HG02885 (cell line): ENCODE measurements around the gene IRF7.

Experiments used
- ATAC-seq: cut with Tn5 transposase; IDR thresholded peaks from one replicate; pipeline ENCODE4 v1.9.1; 2021; ENCODE audit warnings: mild to moderate bottlenecking; ENCODE audit not compliant: unreplicated experiment, poor library complexity

IRF7 gene

DNA sequence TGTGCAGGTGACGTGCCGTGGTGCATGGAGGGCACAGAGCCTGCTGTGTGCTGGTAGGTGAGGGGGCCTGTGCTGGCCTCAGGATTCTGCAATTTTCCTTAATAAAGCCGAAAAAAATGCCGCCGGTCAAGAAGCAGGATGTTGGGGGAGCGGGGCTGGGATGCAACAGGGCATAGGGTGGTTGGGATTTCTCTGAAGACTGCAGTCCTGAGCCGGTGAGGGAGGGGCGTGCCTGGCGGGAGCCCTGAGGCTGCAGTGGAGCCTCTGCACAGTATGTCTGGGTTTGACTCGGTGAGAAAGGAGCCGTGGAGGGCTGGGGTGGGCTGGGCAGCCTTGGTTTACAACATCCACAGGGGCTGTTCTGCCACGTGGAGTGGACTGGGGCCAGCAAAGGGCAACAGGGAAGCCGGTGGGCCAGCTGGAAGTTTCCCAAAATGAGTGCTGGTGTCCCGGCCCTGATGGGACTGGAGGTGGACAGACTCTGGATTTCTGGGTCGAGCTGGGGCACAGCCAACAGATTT is 7.7 kb upstream of the IRF7 start:
- ATAC-seq, result no peak

- no peak for ATAC-seq
These were observed 6.1 kb upstream of the IRF7 start for GRCh38 chr11:621838-622237.

DNA sequence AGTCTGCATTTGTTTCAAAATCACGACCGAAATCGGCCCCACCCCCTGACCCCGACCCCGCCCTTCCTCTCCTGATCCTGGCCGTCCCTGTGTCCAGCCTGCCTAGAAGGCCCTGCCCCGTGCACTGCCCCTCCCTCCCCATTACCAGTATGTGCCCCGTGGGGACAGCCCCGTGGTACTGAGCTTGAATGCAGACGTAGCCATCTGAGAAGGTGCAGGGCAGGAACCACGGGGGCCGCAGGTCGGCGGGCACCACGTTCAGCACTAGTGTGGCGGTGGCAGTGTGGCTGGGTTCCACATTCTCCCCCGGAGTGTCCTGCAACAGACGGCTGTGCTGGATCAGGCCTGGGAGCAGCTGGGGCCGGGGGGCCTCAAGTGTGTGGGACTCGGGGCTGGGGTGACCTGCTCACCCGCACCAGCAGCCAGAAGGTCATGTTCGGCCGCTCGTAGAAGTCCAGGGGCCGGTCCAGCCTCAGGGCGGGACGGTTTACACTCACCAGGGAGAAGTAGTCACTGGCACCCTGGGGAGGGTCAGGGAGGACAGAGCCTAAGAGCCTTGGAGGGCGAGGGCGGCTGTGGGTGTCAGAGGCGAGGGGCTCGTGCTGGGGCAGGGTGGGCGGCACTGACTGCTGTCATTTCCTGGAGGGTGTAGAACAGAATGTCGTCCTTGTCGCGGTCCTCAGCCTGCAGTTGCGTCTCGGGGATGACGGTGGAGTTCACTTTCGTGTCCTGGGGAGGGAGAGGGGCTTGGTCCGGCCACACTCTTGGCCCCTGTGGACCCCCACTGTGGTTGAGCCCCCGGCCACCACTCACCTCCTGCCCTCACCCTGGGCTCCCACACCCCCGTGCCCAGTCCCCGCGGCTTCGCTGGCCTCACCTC is 5.4 kb upstream of the IRF7 start:
- no peak for ATAC-seq

- no peak for ATAC-seq
These were observed 4.5 kb upstream of the IRF7 start for GRCh38 chr11:620201-620600.

DNA sequence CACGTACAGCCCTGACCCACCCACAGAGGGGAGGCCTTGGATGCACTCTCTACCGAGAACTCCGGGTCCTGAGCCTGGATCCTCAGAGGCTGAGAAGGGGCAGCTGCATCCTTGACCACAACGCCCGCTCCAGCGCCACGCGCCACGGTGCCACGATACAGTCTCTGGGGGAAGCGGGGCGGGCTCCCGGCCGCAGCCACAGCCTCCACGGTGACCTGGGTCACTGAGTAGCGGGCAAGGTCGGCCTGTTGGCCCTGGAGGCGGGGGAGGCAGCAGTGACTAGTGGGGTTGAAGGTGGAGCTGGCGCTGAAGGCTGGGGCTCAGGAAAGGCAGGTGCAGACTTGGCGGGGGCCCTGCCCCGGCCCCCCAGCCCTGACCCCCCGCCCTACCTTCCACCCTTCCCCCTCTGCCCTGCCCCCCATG is 3.9 kb upstream of the IRF7 start:
- ATAC-seq, result no peak

GRCh38 chr11:618856-619627 is 3.3 kb upstream of the IRF7 start:
- no peak for ATAC-seq

- no peak for ATAC-seq
These were observed 2.3 kb upstream of the IRF7 start for GRCh38 chr11:617912-618682.

GRCh38 chr11:617199-617911 is 1.6 kb upstream of the IRF7 start:
- no peak for ATAC-seq

DNA sequence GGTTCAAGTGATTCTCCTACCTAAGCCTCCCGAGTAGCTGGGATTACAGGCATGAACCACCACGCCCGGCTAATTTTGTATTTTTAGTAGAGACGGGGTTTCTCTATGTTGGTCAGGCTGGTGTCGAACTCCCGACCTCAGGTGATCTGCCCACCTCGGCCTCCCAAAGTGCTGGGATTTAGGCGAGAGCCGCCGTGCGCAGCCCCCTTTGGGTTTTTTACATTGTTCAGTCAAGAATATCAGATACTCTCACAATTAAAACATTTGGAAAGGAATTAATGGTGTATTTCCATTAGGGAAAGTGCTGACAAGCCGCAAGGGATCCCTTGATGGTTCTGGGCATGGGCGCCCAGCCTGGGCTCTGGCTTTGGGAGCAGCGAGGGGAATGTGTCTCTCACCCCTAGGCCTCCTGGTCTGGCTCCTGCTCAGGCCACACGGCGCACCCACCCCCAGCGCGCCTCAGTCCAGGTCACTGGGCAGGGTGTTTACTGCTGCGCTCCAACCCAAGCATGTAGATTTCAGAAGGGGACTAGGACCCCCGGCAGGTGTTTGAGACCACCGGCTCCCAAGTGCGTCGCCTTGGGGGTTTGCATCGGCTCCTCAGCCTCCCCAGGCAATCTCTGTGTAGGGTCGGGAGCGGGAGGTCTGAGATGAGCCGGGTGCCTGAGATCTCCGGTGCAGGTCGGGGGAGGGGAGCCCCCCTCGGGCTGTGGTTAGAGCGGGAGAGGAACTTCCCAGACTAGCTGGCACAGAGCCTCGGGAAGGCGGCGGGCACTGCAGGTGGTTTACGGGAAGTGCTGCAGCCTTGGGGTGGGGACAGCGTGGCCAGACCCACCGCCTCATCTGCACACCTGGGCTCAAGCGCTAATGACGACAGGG is 809 bp upstream of the IRF7 start:
- ATAC-seq, result no peak

- ATAC-seq, result no peak
These were observed 887 bp downstream of the IRF7 start for GRCh38 chr11:614623-615503.

GRCh38 chr11:614021-614622 is 1.6 kb downstream of the IRF7 start:
- ATAC-seq, result no peak

GRCh38 chr11:613369-613968 is 2.3 kb downstream of the IRF7 start:
- ATAC-seq, result no peak

GRCh38 chr11:612961-613300 is 2.8 kb downstream of the IRF7 start:
- no peak for ATAC-seq

GRCh38 chr11:612201-612960 is 3.4 kb downstream of the IRF7 start:
- ATAC-seq, result no peak

- ATAC-seq, result no peak
These were observed 4.5 kb downstream of the IRF7 start for GRCh38 chr11:611001-611996.
